NCI-H2081 (cell line): ENCODE results near the gene EPS8L3.
"Not testable (repeated sequence)": the region's sequence is repeated elsewhere in the genome, so short reads cannot be mapped to it uniquely, and the experiment has no call there.

Experiments used
- DNase-seq, 2 experiments: peaks; one replicate each; lab custom pipeline; 2025; lab: John Stamatoyannopoulos, UW

EPS8L3 gene

GRCh38 chr1:109763646-109764415 lies at the start of gene EPS8L3:
Gene EPS8L3, minus strand, starts transcription at chr1:109763923. Its CDS starts 2,174 bp downstream, at chr1:109761749.
- DNase-seq = no peak

- DNase-seq = no peak
These were observed 49.1 kb upstream of the EPS8L3 start for GRCh38 chr1:109812691-109813393.

- no peak for DNase-seq
These were observed 45.0 kb upstream of the EPS8L3 start for GRCh38 chr1:109808703-109809102.

- no peak for DNase-seq
These were observed 44.3 kb upstream of the EPS8L3 start for GRCh38 chr1:109807822-109808680.

GRCh38 chr1:109807402-109807801 lies 43.7 kb upstream of the EPS8L3 start:
- DNase-seq = no peak

- DNase-seq = no peak
These were observed 43.1 kb upstream of the EPS8L3 start for GRCh38 chr1:109806733-109807400.

- peak in 1 of 2 experiments; percentile 2 for DNase-seq
These were observed 41.9 kb upstream of the EPS8L3 start for GRCh38 chr1:109805486-109806165.

- DNase-seq = no peak
These were observed 40.9 kb upstream of the EPS8L3 start for GRCh38 chr1:109804660-109805059.

- DNase-seq = no peak
These were observed 40.2 kb upstream of the EPS8L3 start for GRCh38 chr1:109803901-109804331.

- DNase-seq = no peak
These were observed 39.3 kb upstream of the EPS8L3 start for GRCh38 chr1:109802901-109803561.

GRCh38 chr1:109802136-109802900 lies 38.6 kb upstream of the EPS8L3 start:
- DNase-seq = no peak

GRCh38 chr1:109801791-109802135 lies 38.0 kb upstream of the EPS8L3 start:
- DNase-seq = no peak

- no peak for DNase-seq
These were observed 36.6 kb upstream of the EPS8L3 start for GRCh38 chr1:109800291-109800690.

GRCh38 chr1:109799445-109799844 lies 35.7 kb upstream of the EPS8L3 start:
- DNase-seq = no peak

GRCh38 chr1:109797303-109797595 lies 33.5 kb upstream of the EPS8L3 start:
- DNase-seq = not testable (repeated sequence)

GRCh38 chr1:109796484-109797302 lies 33.0 kb upstream of the EPS8L3 start:
- no peak for DNase-seq

- DNase-seq = peak; percentile 20 to 59
These were observed 30.8 kb upstream of the EPS8L3 start for GRCh38 chr1:109794319-109795132.
